Activated CD4-positive, alpha-beta T cell treated with anti-CD3 and anti-CD28 coated beads, Interleukin-10, Interleukin-2, amounts not matched to agents 100 ng/mL and 50 ng/mL, durations not matched to agents 16 hours and 8 hours (primary cell): ENCODE data around the gene PTPRG.

Experiments
- DNase-seq: peaks from one replicate; pipeline ENCODE4 v3.0.0-alpha.2; 2020

The PTPRG gene

GRCh38 chr3:61663356-61664104 lies 102.2 kb downstream of the PTPRG start:
- no peak for DNase-seq

GRCh38 chr3:61664105-61664482 lies 102.7 kb downstream of the PTPRG start:
- no peak for DNase-seq

GRCh38 chr3:61665121-61665520 lies 103.8 kb downstream of the PTPRG start:
- DNase-seq = no peak

GRCh38 chr3:61665987-61666386 lies 104.6 kb downstream of the PTPRG start:
- DNase-seq = no peak

- no peak for DNase-seq
Observed at GRCh38 chr3:61666615-61667330, 105.4 kb downstream of the PTPRG start.

GRCh38 chr3:61667383-61667782 lies 106.0 kb downstream of the PTPRG start:
- DNase-seq = no peak

GRCh38 chr3:61667814-61668213 lies 106.4 kb downstream of the PTPRG start:
- no peak for DNase-seq

GRCh38 chr3:61668317-61668864 lies 107.0 kb downstream of the PTPRG start:
- DNase-seq = no peak

- DNase-seq = no peak
Observed at GRCh38 chr3:61669203-61669602, 107.8 kb downstream of the PTPRG start.

GRCh38 chr3:61669668-61670299 lies 108.4 kb downstream of the PTPRG start:
- DNase-seq = no peak

GRCh38 chr3:61673651-61674050 lies 112.3 kb downstream of the PTPRG start:
- no peak for DNase-seq

GRCh38 chr3:61674596-61674995 lies 113.2 kb downstream of the PTPRG start:
- no peak for DNase-seq

GRCh38 chr3:61679026-61679425 lies 117.7 kb downstream of the PTPRG start:
- no peak for DNase-seq

- no peak for DNase-seq
Observed at GRCh38 chr3:61680617-61681016, 119.2 kb downstream of the PTPRG start.

GRCh38 chr3:61681636-61682035 lies 120.3 kb downstream of the PTPRG start:
- no peak for DNase-seq

GRCh38 chr3:61682671-61683548 lies 121.5 kb downstream of the PTPRG start:
- no peak for DNase-seq

GRCh38 chr3:61683549-61684236 lies 122.3 kb downstream of the PTPRG start:
- DNase-seq = no peak

GRCh38 chr3:61684386-61684785 lies 123.0 kb downstream of the PTPRG start:
- DNase-seq = no peak

GRCh38 chr3:61685755-61686154 lies 124.4 kb downstream of the PTPRG start:
- no peak for DNase-seq

- DNase-seq = no peak
Observed at GRCh38 chr3:61686228-61686648, 124.9 kb downstream of the PTPRG start.

GRCh38 chr3:61687206-61687605 lies 125.8 kb downstream of the PTPRG start:
- DNase-seq = no peak
